ENCODE results near the gene PLEKHG4B. TPM values are rescaled to one million over a fixed set of nuclear protein-coding genes. Genes with fewer than 3 reads are reported as not detected.

Gene PLEKHG4B
- total RNA-seq, 1 donor from 2014 or later, result 6.8 TPM

DNA sequence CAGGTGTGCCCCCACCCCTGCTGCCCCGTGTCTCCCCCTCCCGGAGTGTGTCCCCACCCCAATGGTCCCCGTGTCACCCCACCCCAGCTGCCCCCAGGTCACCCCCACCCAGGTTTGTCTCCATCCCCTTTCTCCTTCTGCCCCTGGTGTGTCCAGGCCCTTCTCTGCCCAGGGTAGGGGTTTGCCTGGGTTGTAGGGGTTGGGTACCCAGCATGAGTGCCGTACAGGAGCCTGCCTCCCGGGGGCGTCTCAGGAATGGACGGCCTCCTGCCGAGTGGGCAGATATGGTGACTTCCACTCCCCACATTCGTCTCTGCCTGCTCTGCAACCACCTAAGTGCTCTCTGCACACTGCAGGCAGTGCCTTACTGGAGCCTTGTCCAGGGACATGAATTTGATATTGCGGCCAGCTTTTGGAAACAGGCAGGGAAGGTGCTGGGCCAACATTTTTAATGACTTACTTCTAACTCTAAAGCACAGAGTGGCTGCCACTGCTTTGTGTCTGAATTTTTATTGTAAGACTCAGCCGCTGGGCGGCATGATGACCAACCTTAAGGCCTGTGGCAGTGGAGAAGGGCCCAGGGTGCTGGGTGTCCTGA lies 106.0 kb downstream of the PLEKHG4B start:
- TF ChIP-seq, protein P1, sequence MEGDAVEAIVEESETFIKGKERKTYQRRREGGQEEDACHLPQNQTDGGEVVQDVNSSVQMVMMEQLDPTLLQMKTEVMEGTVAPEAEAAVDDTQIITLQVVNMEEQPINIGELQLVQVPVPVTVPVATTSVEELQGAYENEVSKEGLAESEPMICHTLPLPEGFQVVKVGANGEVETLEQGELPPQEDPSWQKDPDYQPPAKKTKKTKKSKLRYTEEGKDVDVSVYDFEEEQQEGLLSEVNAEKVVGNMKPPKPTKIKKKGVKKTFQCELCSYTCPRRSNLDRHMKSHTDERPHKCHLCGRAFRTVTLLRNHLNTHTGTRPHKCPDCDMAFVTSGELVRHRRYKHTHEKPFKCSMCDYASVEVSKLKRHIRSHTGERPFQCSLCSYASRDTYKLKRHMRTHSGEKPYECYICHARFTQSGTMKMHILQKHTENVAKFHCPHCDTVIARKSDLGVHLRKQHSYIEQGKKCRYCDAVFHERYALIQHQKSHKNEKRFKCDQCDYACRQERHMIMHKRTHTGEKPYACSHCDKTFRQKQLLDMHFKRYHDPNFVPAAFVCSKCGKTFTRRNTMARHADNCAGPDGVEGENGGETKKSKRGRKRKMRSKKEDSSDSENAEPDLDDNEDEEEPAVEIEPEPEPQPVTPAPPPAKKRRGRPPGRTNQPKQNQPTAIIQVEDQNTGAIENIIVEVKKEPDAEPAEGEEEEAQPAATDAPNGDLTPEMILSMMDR (IDR thresholded peaks at IDR 0.05; ENCODE audit: unreplicated experiment), result no peak
- Mint-ChIP-seq H3K27me3 (ENCODE audit: unreplicated experiment) (peaks cover 1% of the 10 kb centered on the region), H3K4me3 (ENCODE audit: unreplicated experiment) (no peak overlapping the region), H3K36me3 (ENCODE audit: low read depth, unreplicated experiment) (peaks cover 3% of the 10 kb centered on the region), H3K4me1 (ENCODE audit: unreplicated experiment) (peaks cover 3% of the 10 kb centered on the region), H3K27ac (ENCODE audit: unreplicated experiment) (no peak overlapping the region), H3K9me3 (ENCODE audit: unreplicated experiment) (no peaks in the 10 kb centered on the region)
- DNase-seq (ENCODE audit: low spot score), result no peak

DNA sequence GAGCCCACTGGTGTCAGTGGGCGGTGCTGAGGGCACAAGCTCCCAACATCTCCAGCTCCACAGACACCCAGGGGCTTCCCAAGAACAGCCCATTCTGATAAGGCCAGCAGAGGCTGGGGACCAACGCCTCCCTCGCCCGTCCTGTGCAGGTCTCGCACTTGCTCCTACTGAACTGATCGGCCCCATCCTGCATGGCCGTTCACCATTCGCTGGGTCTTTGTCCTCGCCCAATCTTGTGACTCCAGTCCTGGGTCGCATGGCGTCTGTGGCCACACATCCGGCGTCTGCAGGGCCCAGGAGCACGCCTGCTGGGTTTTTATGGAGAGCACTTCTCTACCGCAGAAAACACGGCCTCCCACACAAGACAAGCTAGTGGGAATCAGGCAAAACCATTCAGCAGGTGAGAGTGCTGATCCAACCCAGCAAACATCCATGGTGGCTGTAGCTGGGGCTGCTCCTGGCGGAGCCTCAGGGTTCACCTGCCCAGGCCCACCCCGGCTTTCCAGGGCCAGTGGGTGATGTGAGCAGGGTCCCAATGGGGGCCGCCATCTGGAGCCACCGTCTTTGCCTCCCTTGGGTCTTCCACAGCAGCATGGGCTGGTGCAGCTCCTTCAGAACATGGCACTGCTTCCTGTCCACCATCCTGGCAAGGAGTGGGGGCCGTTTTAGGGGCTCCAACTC lies 106.7 kb downstream of the PLEKHG4B start:
- no peak overlapping the region for H3K27ac Mint-ChIP-seq (ENCODE audit: unreplicated experiment)
- H3K4me3 Mint-ChIP-seq (ENCODE audit: unreplicated experiment), result no peak overlapping the region
- peaks cover 5% of the 10 kb centered on the region for H3K36me3 Mint-ChIP-seq (ENCODE audit: low read depth, unreplicated experiment)
- DNase-seq (ENCODE audit: low spot score), result no peak
- TF ChIP-seq, protein P1 (IDR thresholded peaks at IDR 0.05; ENCODE audit: unreplicated experiment), result no peak
- H3K27me3 Mint-ChIP-seq (ENCODE audit: unreplicated experiment), result peaks cover 1% of the 10 kb centered on the region
- peaks cover 3% of the 10 kb centered on the region for H3K4me1 Mint-ChIP-seq (ENCODE audit: unreplicated experiment)
- no peaks in the 10 kb centered on the region for H3K9me3 Mint-ChIP-seq (ENCODE audit: unreplicated experiment)

DNA sequence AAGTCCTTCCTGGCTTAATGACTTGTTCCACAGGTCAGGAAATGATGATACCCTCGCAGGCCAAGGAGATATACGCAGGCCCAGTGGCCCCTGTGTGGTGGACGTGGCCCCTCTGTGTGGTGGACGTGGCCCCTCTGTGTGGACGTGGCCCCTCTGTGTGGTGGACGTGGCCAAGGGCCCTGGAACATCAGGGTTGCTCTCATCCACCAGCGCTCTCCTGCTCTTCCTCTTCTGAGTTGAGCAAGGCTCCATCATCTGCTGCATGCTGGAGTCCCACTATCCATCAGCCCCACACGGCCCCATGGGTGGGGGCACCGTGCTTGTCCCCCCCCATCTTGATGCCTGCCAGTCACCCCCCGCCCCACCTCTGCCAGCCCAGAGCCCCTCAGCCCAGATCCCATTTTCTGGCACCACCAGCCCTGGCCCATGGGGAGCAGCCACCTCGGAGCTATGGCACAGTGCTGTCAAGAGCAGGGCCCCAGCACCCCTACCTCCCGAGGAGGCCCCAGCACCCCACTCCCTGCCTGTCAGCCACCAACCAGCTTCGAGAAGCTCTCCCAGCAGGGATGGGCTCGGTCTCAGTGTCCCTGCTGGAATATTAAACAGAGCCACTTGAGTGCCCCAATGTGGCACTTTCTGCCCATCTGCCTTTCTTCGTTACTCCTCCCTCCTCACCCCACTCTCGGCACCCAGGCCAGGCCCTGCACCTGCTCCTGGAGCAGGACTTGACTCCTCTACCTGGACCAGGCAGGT lies 107.4 kb downstream of the PLEKHG4B start:
- H3K4me3 Mint-ChIP-seq (ENCODE audit: unreplicated experiment), result no peak overlapping the region
- peaks cover 3% of the 10 kb centered on the region for H3K4me1 Mint-ChIP-seq (ENCODE audit: unreplicated experiment)
- H3K36me3 Mint-ChIP-seq (ENCODE audit: low read depth, unreplicated experiment), result peaks cover 4% of the 10 kb centered on the region
- no peak for DNase-seq (ENCODE audit: low spot score)
- TF ChIP-seq, protein P1 (IDR thresholded peaks at IDR 0.05; ENCODE audit: unreplicated experiment), result no peak
- no peak overlapping the region for H3K27ac Mint-ChIP-seq (ENCODE audit: unreplicated experiment)
- H3K27me3 Mint-ChIP-seq (ENCODE audit: unreplicated experiment), result peaks cover 1% of the 10 kb centered on the region
- H3K9me3 Mint-ChIP-seq (ENCODE audit: unreplicated experiment), result no peaks in the 10 kb centered on the region

DNA sequence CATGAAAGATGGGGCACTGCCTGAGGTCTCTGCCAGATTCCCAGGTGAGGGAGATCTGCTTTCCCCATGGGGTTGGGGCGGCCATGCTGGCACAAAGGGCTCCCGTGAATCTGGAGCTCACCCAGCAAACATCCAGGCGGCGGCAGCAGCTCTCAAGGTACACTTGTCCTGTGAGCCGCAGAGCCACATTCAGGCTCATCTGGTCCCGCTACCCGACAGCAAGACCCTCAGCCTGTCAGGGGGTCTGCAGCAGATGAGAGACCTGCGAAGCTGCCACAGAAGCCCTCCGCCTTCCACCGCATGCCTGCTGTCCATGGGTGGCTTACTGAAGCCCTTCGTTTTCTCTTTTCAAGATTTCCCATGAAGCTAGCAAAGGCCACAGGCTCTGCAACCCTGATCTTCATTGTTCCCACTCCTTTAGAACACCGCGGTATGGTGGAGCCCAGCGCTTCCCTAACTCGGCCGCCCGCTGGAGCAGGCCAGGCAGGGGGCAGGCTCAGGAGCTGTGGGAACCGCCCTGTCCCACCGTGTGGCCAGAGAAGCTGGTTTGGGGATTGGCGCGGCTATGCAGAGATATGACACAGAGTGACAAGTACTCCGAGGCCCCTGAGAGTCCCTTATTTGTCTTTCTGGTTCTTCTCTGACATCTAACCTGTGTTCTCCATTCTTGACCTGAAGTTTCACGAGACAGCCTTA lies 108.1 kb downstream of the PLEKHG4B start:
- H3K4me1 Mint-ChIP-seq (ENCODE audit: unreplicated experiment), result peaks cover 3% of the 10 kb centered on the region
- peaks cover 11% of the 10 kb centered on the region for H3K36me3 Mint-ChIP-seq (ENCODE audit: low read depth, unreplicated experiment)
- H3K4me3 Mint-ChIP-seq (ENCODE audit: unreplicated experiment), result no peak overlapping the region
- peaks cover 1% of the 10 kb centered on the region for H3K27me3 Mint-ChIP-seq (ENCODE audit: unreplicated experiment)
- no peak overlapping the region for H3K27ac Mint-ChIP-seq (ENCODE audit: unreplicated experiment)
- DNase-seq (ENCODE audit: low spot score), result no peak
- no peaks in the 10 kb centered on the region for H3K9me3 Mint-ChIP-seq (ENCODE audit: unreplicated experiment)
- TF ChIP-seq, protein P1 (IDR thresholded peaks at IDR 0.05; ENCODE audit: unreplicated experiment), result no peak
